ENCODE results near the gene SSTR5.

SSTR5 gene

DNA sequence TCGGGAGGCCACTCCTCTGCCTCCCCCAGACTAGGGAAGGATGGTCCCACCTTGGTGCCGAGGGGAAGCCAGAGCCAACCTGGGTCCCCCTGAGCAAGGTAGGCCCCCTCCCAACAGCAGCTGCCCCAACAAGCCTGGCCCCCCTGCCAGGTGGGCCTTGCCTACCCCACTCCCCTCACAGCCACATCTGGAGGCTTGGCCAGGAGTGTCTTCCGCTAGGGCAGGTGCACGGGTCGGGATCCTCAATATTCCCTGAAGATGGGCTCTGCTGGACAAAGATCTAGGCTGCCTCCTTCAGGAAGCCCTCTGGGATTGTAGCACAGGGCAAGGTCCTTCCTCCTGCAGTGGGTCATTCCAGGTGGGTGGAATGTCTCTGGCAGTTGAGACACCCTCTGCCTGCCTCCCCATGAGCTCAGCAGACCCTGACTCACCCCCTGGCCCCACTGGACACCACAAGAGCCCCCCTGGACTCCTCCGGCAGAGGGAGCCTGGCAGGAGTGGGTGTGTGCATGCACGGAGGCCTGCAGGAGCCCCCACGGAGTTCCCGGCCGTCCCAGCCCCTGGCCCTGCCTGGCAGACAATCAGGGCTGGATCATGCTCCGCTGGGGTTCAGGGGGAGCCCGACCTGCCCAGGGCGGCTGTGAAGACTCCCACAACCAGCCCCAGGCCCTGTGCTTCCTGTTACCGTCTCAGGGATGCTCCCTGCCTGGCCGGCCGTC, 23.1 kb downstream of the SSTR5 start:
- Histone ChIP-seq H3K23ac (ENCODE audit: low read length in 2 of 2) (no peak overlapping the region), H3K27me3 (ENCODE audit: control insufficient read depth in 1 of 2, insufficient read depth in 1 of 2, low read length in 2 of 2) (peaks cover 0 to 61% of the 10 kb centered on the region in 2 experiments)

DNA sequence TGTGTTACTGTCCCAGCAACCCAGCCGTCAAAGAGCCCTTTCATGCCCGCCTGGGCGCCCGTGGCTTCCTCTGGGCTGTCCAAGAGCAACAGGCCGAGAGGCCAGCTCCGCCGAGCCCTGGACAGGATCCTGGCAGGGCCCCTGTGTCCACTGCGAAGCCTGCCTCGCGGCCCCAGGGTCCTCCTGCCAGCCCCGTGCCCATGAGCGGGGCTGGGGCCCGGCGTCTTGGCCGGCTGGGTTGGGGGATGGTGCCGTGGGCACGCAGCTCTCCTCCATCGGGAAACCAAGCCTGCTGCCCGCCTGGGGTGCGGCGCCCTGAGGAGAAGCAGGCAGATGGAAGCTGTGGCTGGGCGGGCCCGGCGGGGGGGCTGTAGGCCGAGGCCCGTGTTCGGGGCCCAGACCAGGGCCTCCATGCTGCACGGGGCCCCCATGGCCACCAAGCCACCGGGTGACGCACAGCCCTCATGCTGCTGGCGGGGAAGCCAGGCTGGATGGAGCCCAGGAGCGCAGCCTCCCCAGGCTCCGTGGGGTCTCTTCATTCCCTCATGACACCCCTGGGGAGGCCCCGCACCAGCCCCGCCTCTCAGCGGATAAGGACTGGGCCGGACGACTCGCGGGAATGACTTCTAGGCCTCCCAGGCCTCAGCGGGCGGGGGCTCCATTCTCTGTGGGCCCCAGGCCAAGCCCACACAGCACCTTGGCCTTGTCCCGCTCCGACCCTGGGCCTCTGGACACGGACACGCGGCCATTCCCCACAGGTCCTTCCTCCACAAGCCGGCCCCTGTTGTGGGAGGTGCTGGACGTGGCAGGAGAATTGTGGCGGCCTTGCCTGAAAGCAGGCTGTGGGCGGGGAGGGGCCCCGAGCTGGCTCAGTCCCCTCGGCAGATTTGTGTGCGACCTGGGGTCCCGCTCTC, 23.9 kb downstream of the SSTR5 start, which contains the start of gene C1QTNF8:
Gene C1QTNF8 (minus strand): TSS at position 76 of the 914 bp plus-strand sequence. CDS start 1,322 bp downstream, outside the sequence.
- H2BK120ac ChIP-seq (ENCODE audit: low read depth, low read length): no peak within 1 kb of the TSS
- H3K27ac ChIP-seq (ENCODE audit: low read length, poor library complexity, severe bottlenecking): no peak within 1 kb of the TSS
- peaks cover 0 to 60% of the 10 kb centered on the region in 2 experiments for H3K27me3 ChIP-seq (ENCODE audit: control insufficient read depth in 1 of 2, insufficient read depth in 1 of 2, low read length in 2 of 2)
- no peak within 1 kb of the TSS for H4K8ac ChIP-seq (ENCODE audit: low read length)
- no peak within 1 kb of the TSS for H3K18ac ChIP-seq (ENCODE audit: low read depth in 1 of 2, low read length in 2 of 2)
- no peak within 1 kb of the TSS for H3K4me3 ChIP-seq (ENCODE audit: insufficient read depth in 1 of 2, low read depth in 1 of 2, low read length in 2 of 2)
- no peaks in the 10 kb centered on the region for H3K9me3 ChIP-seq (ENCODE audit: control insufficient read depth, low read length)
- H3K9ac ChIP-seq (ENCODE audit: low read length): no peak within 1 kb of the TSS
- 80% methylated on average over 50 of the region's 55 CpGs for WGBS
- no peak within 1 kb of the TSS for H2BK12ac ChIP-seq (ENCODE audit: low read length in 2 of 2)
- no peak for DNase-seq
- no peak within 1 kb of the TSS for H3K14ac ChIP-seq (ENCODE audit: low read length in 2 of 2)
- no peak within 1 kb of the TSS for H2BK15ac ChIP-seq (ENCODE audit: low read depth, poor library complexity, severe bottlenecking)
- H4K91ac ChIP-seq (ENCODE audit: low read length): peak within 1 kb of the TSS; percentile 60
- no peaks in the 10 kb centered on the region for H3K36me3 ChIP-seq (ENCODE audit: control insufficient read depth in 1 of 2, insufficient read depth in 2 of 2, low read depth in 1 of 2, low read length in 2 of 2)
- H2AK5ac ChIP-seq (ENCODE audit: low read length, severe bottlenecking): no peak within 1 kb of the TSS
- peaks cover 5% of the 10 kb centered on the region for H3K4me1 ChIP-seq (ENCODE audit: control insufficient read depth, insufficient read depth, low read depth, low read length)
- no peak within 1 kb of the TSS for H2AFZ ChIP-seq (ENCODE audit: low read depth, low read length)
- H3K4ac ChIP-seq (ENCODE audit: low read depth in 1 of 2, low read length in 2 of 2): no peak within 1 kb of the TSS
- no peak within 1 kb of the TSS for H3K4me2 ChIP-seq (ENCODE audit: low read length, poor library complexity, severe bottlenecking)
- H2BK5ac ChIP-seq (ENCODE audit: low read depth, low read length, poor library complexity, severe bottlenecking): no peak within 1 kb of the TSS
- no peak within 1 kb of the TSS for H3K23ac ChIP-seq (ENCODE audit: low read length in 2 of 2)
- H3K79me1 ChIP-seq (replicated peaks; ENCODE audit: low read length, poor library complexity, severe bottlenecking): no peaks in the 10 kb centered on the region

More for the DNA sequence above, 23.1 kb downstream of the SSTR5 start:
- no peak overlapping the region for H2AK5ac ChIP-seq (ENCODE audit: low read length, severe bottlenecking)
- no peak overlapping the region for H3K18ac ChIP-seq (ENCODE audit: low read depth in 1 of 2, low read length in 2 of 2)
- no peak overlapping the region for H2BK120ac ChIP-seq (ENCODE audit: low read depth, low read length)
- H3K14ac ChIP-seq (ENCODE audit: low read length in 2 of 2): no peak overlapping the region
- no peak overlapping the region for H3K4me3 ChIP-seq (ENCODE audit: insufficient read depth in 1 of 2, low read depth in 1 of 2, low read length in 2 of 2)
- H3K4me2 ChIP-seq (ENCODE audit: low read length, poor library complexity, severe bottlenecking): no peak overlapping the region
- H3K9ac ChIP-seq (ENCODE audit: low read length): no peak overlapping the region
- no peak overlapping the region for H4K8ac ChIP-seq (ENCODE audit: low read length)
- no peaks in the 10 kb centered on the region for H3K36me3 ChIP-seq (ENCODE audit: control insufficient read depth in 1 of 2, insufficient read depth in 2 of 2, low read depth in 1 of 2, low read length in 2 of 2)
- no peak overlapping the region for H3K4ac ChIP-seq (ENCODE audit: low read depth in 1 of 2, low read length in 2 of 2)
- no peaks in the 10 kb centered on the region for H3K9me3 ChIP-seq (ENCODE audit: control insufficient read depth, low read length)
- H2BK12ac ChIP-seq (ENCODE audit: low read length in 2 of 2): no peak overlapping the region
- DNase-seq: no peak
- 77% methylated on average over 16 of the region's 16 CpGs for WGBS
- H2BK15ac ChIP-seq (ENCODE audit: low read depth, poor library complexity, severe bottlenecking): no peak overlapping the region
- peaks cover 5% of the 10 kb centered on the region for H3K4me1 ChIP-seq (ENCODE audit: control insufficient read depth, insufficient read depth, low read depth, low read length)
- no peak overlapping the region for H3K27ac ChIP-seq (ENCODE audit: low read length, poor library complexity, severe bottlenecking)
- no peak overlapping the region for H4K91ac ChIP-seq (ENCODE audit: low read length)
- no peaks in the 10 kb centered on the region for H3K79me1 ChIP-seq (replicated peaks; ENCODE audit: low read length, poor library complexity, severe bottlenecking)
- no peak overlapping the region for H2AFZ ChIP-seq (ENCODE audit: low read depth, low read length)
- H2BK5ac ChIP-seq (ENCODE audit: low read depth, low read length, poor library complexity, severe bottlenecking): no peak overlapping the region

DNA sequence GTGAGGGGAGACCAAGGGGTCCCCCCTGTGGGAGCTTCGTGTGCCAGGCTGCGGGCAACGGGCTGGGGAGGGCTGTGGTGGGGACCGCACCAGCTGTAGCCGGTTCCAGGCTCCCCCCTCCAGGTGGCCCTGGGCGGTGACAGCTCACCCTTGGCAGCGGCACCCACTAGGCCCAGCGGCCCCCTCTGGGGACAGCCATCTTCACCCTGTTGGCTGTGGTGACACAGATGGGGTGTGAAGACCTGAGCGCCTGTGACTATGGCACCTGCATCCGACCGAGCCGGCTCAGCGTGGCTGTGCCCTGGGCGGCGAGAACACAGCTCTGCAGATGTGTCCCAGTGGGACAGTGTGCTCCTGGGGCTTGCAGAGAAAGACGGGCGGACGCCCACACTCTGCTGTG, 24.6 kb downstream of the SSTR5 start:
- Histone ChIP-seq H4K91ac (ENCODE audit: low read length) (no peak overlapping the region), H3K18ac (ENCODE audit: low read depth in 1 of 2, low read length in 2 of 2) (no peak overlapping the region), H3K4me2 (ENCODE audit: low read length, poor library complexity, severe bottlenecking) (no peak overlapping the region), H2BK15ac (ENCODE audit: low read depth, poor library complexity, severe bottlenecking) (no peak overlapping the region), H3K9ac (ENCODE audit: low read length) (no peak overlapping the region), H2BK120ac (ENCODE audit: low read depth, low read length) (no peak overlapping the region), H2BK12ac (ENCODE audit: low read length in 2 of 2) (no peak overlapping the region), H3K27me3 (ENCODE audit: control insufficient read depth in 1 of 2, insufficient read depth in 1 of 2, low read length in 2 of 2) (peaks cover 0 to 62% of the 10 kb centered on the region in 2 experiments), H3K14ac (ENCODE audit: low read length in 2 of 2) (no peak overlapping the region), H4K8ac (ENCODE audit: low read length) (no peak overlapping the region), H3K9me3 (ENCODE audit: control insufficient read depth, low read length) (no peaks in the 10 kb centered on the region), H3K79me1 (replicated peaks; ENCODE audit: low read length, poor library complexity, severe bottlenecking) (no peaks in the 10 kb centered on the region), H2AFZ (ENCODE audit: low read depth, low read length) (no peak overlapping the region), H3K4ac (ENCODE audit: low read depth in 1 of 2, low read length in 2 of 2) (no peak overlapping the region), H3K36me3 (ENCODE audit: control insufficient read depth in 1 of 2, insufficient read depth in 2 of 2, low read depth in 1 of 2, low read length in 2 of 2) (no peaks in the 10 kb centered on the region), H2BK5ac (ENCODE audit: low read depth, low read length, poor library complexity, severe bottlenecking) (no peak overlapping the region), H3K23ac (ENCODE audit: low read length in 2 of 2) (no peak overlapping the region), H3K4me1 (ENCODE audit: control insufficient read depth, insufficient read depth, low read depth, low read length) (peaks cover 5% of the 10 kb centered on the region), H3K27ac (ENCODE audit: low read length, poor library complexity, severe bottlenecking) (no peak overlapping the region), H3K4me3 (ENCODE audit: insufficient read depth in 1 of 2, low read depth in 1 of 2, low read length in 2 of 2) (no peak overlapping the region), H2AK5ac (ENCODE audit: low read length, severe bottlenecking) (no peak overlapping the region)
- 90% methylated on average over 18 of the region's 18 CpGs for WGBS
- no peak for DNase-seq

DNA sequence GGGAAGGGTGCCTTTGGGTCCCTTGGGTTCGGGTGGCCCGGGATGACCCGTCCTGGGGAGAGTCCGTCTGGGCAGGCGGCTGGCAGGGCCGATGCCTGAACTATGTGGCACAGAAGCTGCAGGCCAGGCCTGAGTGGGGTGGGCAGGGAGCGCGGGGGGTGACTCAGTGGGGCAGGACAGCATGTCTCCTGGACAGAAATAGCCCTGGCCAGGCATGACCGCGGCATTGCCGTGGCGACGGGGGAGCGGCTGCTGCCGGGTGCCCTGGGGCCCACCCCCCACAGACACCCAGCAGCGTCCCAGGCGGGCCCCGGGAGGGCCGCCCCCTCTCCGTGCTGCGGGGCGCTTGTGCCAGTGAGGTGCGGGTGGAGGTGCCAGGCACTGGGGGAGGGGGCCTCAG, 25.3 kb downstream of the SSTR5 start:
- Histone ChIP-seq H4K91ac (ENCODE audit: low read length) (no peak overlapping the region), H2BK5ac (ENCODE audit: low read depth, low read length, poor library complexity, severe bottlenecking) (no peak overlapping the region), H3K18ac (ENCODE audit: low read depth in 1 of 2, low read length in 2 of 2) (no peak overlapping the region), H3K14ac (ENCODE audit: low read length in 2 of 2) (no peak overlapping the region), H2AK5ac (ENCODE audit: low read length, severe bottlenecking) (no peak overlapping the region), H3K4ac (ENCODE audit: low read depth in 1 of 2, low read length in 2 of 2) (no peak overlapping the region), H3K23ac (ENCODE audit: low read length in 2 of 2) (no peak overlapping the region), H3K4me2 (ENCODE audit: low read length, poor library complexity, severe bottlenecking) (no peak overlapping the region), H3K27me3 (ENCODE audit: control insufficient read depth in 1 of 2, insufficient read depth in 1 of 2, low read length in 2 of 2) (peaks cover 0 to 62% of the 10 kb centered on the region in 2 experiments), H2AFZ (ENCODE audit: low read depth, low read length) (no peak overlapping the region), H3K4me1 (ENCODE audit: control insufficient read depth, insufficient read depth, low read depth, low read length) (peaks cover 5% of the 10 kb centered on the region), H3K36me3 (ENCODE audit: control insufficient read depth in 1 of 2, insufficient read depth in 2 of 2, low read depth in 1 of 2, low read length in 2 of 2) (no peaks in the 10 kb centered on the region), H3K4me3 (ENCODE audit: insufficient read depth in 1 of 2, low read depth in 1 of 2, low read length in 2 of 2) (no peak overlapping the region), H3K79me1 (replicated peaks; ENCODE audit: low read length, poor library complexity, severe bottlenecking) (no peaks in the 10 kb centered on the region), H3K9ac (ENCODE audit: low read length) (no peak overlapping the region), H3K27ac (ENCODE audit: low read length, poor library complexity, severe bottlenecking) (no peak overlapping the region), H3K9me3 (ENCODE audit: control insufficient read depth, low read length) (no peaks in the 10 kb centered on the region), H4K8ac (ENCODE audit: low read length) (no peak overlapping the region), H2BK12ac (ENCODE audit: low read length in 2 of 2) (no peak overlapping the region), H2BK15ac (ENCODE audit: low read depth, poor library complexity, severe bottlenecking) (no peak overlapping the region), H2BK120ac (ENCODE audit: low read depth, low read length) (no peak overlapping the region)
- no peak for DNase-seq
- 93% methylated on average over 23 of the region's 23 CpGs for whole genome bisulfite sequencing
